Thyroid gland (tissue), 4 donors: ENCODE results near the gene MYO9B.

Experiments used
- POLR2A ChIP-seq, 2 donors: fragments of 450-650 bp; IDR thresholded peaks; one replicate each; pipeline ENCODE4 v1.6.1; 2017; ENCODE audit warnings: antibody characterized with exemption in 2 of 2, mild to moderate bottlenecking in 2 of 2, moderate library complexity in 1 of 2
- TF ChIP-seq, protein P1 (sequence below), 6 experiments: fragments of 200-600 bp in 3 of 6; fragments of 450-650 bp in 3 of 6; sonication (generic) in 3 of 6; IDR thresholded peaks; one replicate each; pipeline ENCODE4 v1.5.1; 2016 to 2019; ENCODE audit warnings: antibody characterized with exemption in 6 of 6, mild to moderate bottlenecking in 2 of 6, inconsistent platforms in 1 of 6, moderate library complexity in 1 of 6

DNA sequence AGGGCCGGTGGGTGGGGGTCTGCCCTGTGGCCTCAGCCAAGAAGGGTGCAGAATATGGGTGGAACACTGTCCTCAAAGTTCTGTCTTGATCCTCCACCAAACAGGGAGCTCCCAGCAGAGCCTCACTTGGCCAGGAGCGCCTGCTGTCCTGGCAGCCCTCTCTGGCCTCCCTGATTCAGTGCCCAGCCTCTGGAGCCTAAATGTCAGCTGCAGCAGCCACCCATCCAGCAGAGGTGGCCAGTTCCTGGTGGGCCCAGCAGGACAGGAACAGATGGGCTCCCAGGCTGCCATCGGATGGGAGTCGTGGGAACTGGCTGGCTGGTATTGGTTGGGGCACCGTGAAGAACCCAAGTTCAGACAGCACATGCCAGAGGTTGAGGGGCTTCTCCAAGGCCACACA lies 137.8 kb downstream of the MYO9B start:
- TF ChIP-seq, protein P1, sequence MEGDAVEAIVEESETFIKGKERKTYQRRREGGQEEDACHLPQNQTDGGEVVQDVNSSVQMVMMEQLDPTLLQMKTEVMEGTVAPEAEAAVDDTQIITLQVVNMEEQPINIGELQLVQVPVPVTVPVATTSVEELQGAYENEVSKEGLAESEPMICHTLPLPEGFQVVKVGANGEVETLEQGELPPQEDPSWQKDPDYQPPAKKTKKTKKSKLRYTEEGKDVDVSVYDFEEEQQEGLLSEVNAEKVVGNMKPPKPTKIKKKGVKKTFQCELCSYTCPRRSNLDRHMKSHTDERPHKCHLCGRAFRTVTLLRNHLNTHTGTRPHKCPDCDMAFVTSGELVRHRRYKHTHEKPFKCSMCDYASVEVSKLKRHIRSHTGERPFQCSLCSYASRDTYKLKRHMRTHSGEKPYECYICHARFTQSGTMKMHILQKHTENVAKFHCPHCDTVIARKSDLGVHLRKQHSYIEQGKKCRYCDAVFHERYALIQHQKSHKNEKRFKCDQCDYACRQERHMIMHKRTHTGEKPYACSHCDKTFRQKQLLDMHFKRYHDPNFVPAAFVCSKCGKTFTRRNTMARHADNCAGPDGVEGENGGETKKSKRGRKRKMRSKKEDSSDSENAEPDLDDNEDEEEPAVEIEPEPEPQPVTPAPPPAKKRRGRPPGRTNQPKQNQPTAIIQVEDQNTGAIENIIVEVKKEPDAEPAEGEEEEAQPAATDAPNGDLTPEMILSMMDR (IDR thresholded peaks at IDR 0.05): no peak
- no peak for TF ChIP-seq POLR2A (IDR thresholded peaks at IDR 0.05)
